ENCODE measurements around the gene CTXN3.

CTXN3 gene

DNA sequence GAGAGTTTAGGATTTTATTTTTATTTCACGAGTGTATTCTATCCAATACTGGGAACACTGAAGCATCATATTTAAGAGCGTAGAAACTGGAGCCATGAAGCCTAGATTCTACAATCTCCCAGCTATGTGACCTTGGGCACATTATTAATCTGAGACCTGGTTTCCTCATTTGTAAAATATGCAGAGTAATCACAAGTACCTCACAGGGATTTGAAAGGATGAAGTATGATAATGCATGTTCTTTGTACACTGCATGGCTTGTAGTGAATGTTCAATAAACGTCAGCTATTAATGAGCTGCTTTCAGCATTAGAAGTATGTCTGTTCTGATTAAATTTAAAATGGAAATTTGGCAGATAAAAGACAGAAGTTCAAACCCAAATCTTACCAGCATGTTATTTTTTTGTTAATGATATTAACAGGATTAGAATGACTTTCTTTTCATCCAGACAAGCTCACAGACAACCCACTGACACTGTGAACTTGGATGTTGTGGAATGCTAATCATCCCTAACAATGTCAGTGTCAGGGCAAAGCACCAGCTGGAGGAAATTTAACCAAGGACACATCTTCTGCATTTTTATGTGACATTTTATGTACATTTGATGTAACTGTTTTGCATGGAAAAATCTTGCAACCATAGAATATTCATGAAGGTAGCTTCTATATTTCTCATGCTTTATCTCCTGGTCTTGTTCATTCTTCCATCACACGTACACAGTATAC lies 27.1 kb upstream of the CTXN3 start:
- TF ChIP-seq, protein P1, sequence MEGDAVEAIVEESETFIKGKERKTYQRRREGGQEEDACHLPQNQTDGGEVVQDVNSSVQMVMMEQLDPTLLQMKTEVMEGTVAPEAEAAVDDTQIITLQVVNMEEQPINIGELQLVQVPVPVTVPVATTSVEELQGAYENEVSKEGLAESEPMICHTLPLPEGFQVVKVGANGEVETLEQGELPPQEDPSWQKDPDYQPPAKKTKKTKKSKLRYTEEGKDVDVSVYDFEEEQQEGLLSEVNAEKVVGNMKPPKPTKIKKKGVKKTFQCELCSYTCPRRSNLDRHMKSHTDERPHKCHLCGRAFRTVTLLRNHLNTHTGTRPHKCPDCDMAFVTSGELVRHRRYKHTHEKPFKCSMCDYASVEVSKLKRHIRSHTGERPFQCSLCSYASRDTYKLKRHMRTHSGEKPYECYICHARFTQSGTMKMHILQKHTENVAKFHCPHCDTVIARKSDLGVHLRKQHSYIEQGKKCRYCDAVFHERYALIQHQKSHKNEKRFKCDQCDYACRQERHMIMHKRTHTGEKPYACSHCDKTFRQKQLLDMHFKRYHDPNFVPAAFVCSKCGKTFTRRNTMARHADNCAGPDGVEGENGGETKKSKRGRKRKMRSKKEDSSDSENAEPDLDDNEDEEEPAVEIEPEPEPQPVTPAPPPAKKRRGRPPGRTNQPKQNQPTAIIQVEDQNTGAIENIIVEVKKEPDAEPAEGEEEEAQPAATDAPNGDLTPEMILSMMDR (IDR thresholded peaks at IDR 0.05; ENCODE audit: low read depth, low read length): no peak
- H3K4me3 ChIP-seq (ENCODE audit: low read depth, low read length): no peak overlapping the region

DNA sequence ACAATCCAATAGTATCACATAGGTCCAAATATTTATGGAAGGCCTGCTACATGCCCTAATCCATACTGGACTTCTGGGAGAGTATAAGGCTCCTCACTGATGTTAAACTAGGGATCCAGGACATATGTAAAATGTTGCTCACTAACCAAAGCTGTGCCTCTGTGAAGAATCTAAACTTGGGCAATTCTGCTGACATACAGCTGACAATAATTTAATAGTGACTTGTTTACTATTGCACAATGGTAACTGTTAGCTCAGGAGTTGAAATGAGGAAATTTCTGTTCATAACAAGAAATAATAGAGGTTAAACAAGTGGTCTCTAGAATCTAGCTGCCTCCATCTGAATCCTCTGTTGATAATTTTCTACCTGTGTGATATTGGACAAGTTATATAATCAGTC lies 14.9 kb upstream of the CTXN3 start:
- H3K4me3 ChIP-seq (ENCODE audit: low read depth, low read length): no peak overlapping the region
- TF ChIP-seq, protein P1 (IDR thresholded peaks at IDR 0.05; ENCODE audit: low read depth, low read length): no peak

DNA sequence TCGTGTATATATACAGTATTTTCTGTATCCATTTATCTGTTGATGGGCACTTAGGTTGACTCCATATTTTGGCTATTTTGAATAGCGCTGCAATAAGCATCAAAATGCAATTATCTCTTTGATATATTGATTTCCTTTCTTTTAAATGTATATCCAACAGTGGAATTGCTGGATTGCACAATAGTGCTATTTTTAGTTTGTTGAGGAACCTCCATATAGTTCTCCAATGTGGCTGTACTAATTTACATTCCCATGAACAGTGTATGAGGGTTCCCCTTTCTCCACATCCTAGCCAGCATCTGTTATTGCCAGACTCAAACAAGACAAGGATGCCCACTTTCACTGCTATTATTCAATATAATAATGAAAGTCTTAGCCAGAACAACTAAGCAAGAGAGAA lies 9.1 kb upstream of the CTXN3 start:
- no peak overlapping the region for H3K4me3 ChIP-seq (ENCODE audit: low read depth, low read length)
- TF ChIP-seq, protein P1 (IDR thresholded peaks at IDR 0.05; ENCODE audit: low read depth, low read length): no peak

GRCh38 chr5:127642949-127643348 lies 5.9 kb upstream of the CTXN3 start:
- H3K4me3 ChIP-seq (ENCODE audit: low read depth, low read length): no peak overlapping the region
- TF ChIP-seq, protein P1 (IDR thresholded peaks at IDR 0.05; ENCODE audit: low read depth, low read length): no peak

DNA sequence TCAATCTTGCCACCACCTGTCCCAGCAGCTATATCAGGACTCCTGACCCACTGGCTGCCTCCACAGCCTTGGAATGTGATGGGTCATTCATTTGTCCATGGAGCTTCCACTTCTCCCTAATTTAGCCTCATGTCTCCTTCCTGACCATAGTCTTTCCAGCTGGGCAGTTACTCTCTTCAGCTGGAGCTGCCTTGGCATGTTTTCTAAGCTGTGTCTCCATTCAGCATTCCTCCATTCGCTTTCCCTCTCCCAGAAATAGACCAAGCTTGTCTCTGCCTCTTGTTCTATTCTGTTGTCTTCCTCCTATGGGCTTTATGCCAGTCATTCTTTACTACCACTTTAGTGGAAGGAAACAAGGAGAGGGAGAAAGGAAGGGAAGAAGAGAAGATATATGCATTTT lies 5.3 kb upstream of the CTXN3 start:
- no peak overlapping the region for H3K4me3 ChIP-seq (ENCODE audit: low read depth, low read length)
- TF ChIP-seq, protein P1 (IDR thresholded peaks at IDR 0.05; ENCODE audit: low read depth, low read length): no peak

DNA sequence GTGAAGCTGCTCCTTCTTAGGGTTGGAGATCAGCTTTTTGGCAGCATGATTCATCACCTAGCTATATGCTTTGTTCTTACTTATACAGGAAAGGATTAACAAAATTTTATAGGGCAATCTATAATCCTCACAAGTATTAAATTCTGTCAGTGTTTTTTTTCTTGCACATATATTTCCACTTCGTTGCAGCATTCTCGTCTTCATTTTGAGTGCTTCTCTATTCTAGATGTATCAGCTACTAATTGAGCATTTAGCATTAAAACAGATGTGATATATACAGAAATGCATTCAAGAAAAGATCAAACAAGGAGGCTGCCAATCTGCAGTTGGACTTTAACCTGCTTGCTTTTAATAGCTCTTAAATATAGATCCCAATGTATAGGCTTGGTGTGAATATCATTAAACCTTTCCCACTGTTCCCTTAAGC lies 3.6 kb upstream of the CTXN3 start:
- TF ChIP-seq, protein P1 (IDR thresholded peaks at IDR 0.05; ENCODE audit: low read depth, low read length): no peak
- H3K4me3 ChIP-seq (ENCODE audit: low read depth, low read length): no peak overlapping the region

DNA sequence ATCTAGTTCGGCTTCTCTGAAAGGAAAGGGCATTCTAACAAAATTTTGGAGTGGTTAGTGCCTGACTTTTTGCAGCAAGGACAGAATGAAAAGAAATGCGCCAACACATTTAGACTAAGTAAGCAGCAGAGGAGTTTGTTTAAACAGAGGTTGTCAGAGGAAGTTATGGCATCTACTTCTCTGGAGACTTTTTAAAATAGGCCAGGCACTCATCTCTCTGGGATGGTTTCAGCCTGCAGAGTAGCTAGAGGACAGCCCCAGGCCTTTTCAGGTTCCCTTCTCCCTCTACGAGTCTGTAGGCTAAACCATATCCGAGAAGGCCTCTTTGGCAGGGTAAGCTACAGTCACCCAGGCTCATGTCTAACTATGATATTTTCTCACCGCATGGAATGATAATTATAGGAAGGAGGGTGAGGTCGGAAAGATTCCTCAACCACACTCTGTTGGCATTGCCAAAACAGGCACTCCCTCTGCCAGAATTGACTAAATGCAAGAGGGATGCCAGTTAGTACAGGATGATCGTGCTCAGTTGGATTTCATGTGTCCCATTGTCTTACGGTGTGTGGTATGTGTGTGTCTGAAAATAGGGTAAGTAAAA lies 1.4 kb upstream of the CTXN3 start:
- no peak overlapping the region for H3K4me3 ChIP-seq (ENCODE audit: low read depth, low read length)
- TF ChIP-seq, protein P1 (IDR thresholded peaks at IDR 0.05; ENCODE audit: low read depth, low read length): no peak

Measured in WI38 (cell line).